ENCODE measurements around the gene SH3BGRL3. TPM values are rescaled to one million over a fixed set of nuclear protein-coding genes. Genes with fewer than 3 reads are reported as not detected.
"Not testable (repeated sequence)": the region's sequence is repeated elsewhere in the genome, so short reads cannot be mapped to it uniquely, and the experiment has no call there.

Gene SH3BGRL3
- total RNA-seq, result 169 TPM
- long read RNA-seq, transcript SH3BGRL3-201 (3 exons, 1,661 nt), result major isoform, 159 of 173 reads
- long read RNA-seq, transcript SH3BGRL3-202 (2 exons, 768 nt), result minor isoform, 8 of 173 reads
- long read RNA-seq, partial matches to known transcripts, result 2 of 173 reads
- long read RNA-seq, other reads (novel, unspliced or antisense), result 4 of 173 reads

DNA sequence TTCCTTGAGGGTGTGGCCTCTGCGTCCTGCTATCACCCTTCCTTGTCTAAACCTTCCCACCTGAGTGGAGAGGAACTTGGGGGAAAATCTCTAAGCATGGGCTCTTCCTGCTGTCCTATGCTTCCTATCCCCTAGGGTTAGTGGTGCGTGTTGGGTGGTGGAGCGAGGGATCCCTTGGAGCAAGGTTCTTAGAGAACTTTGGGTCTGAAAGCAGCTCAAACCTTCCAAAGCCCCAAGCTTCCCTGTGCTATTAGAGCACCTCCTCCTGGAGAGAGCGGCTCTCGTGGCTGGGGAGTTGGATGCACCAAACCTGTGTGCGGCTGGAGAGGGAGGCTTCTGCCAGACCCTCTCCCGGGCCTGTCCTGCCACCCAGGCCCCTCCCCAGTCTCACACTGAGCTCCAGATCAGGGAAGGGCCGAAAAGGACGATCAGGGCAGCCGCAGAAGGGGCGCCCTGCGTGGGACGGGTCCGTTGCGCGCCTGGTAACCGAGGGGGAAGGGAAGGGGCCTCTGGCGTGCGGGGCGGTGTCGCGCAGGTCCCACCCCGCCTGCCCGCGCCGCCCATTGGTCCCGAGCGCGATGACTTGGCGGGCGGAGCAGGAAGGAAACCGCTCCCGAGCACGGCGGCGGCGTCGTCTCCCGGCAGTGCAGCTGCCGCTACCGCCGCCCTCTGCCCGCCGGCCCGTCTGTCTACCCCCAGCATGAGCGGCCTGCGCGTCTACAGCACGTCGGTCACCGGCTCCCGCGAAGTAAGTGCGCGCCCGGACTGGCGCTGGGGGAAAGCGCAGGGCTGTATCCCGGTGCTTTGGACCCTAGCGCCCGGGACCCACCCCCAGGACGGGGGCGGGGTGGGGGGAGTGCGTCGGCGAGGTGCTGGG is at the start of gene SH3BGRL3:
TSS of gene SH3BGRL3 (plus strand) at position 631 of the 877 bp plus-strand sequence. CDS start at position 701, 70 bp downstream.
- peaks cover 65% of the 10 kb centered on the region for H3K4me1 ChIP-seq
- H3K4me3 ChIP-seq, result peak within 1 kb of the TSS; percentile 99

DNA sequence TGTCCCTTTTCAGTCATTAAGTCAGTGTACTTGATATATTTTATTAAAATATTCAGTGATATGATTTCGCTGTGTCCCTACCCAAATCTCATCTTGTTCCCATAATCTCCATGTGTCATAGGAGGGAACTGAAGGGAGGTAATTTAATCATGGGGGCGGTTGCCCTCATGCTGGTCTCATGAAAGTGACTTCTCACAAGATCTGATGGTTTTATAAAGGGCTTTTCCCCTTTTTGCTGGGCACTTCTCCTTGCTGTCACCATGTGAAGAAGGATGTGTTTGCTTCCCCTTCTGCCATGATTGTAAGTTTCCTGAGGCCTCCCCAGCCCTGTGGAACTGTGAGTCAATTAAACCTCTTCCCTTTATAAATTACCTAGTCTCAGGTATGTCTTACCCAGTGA is 49.2 kb upstream of the SH3BGRL3 start:
- DNase-seq; H3K9me3 ChIP-seq; H3K4me3 ChIP-seq; ATAC-seq; H3K4me1 ChIP-seq; intact Hi-C loops (cut with DNase I); H3K27me3 ChIP-seq; H3K27ac ChIP-seq; H3K36me3 ChIP-seq: not testable (repeated sequence)

More for the DNA sequence above, at the start of gene SH3BGRL3:
- TF ChIP-seq, protein P1, sequence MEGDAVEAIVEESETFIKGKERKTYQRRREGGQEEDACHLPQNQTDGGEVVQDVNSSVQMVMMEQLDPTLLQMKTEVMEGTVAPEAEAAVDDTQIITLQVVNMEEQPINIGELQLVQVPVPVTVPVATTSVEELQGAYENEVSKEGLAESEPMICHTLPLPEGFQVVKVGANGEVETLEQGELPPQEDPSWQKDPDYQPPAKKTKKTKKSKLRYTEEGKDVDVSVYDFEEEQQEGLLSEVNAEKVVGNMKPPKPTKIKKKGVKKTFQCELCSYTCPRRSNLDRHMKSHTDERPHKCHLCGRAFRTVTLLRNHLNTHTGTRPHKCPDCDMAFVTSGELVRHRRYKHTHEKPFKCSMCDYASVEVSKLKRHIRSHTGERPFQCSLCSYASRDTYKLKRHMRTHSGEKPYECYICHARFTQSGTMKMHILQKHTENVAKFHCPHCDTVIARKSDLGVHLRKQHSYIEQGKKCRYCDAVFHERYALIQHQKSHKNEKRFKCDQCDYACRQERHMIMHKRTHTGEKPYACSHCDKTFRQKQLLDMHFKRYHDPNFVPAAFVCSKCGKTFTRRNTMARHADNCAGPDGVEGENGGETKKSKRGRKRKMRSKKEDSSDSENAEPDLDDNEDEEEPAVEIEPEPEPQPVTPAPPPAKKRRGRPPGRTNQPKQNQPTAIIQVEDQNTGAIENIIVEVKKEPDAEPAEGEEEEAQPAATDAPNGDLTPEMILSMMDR (IDR thresholded peaks at IDR 0.05), result peak; percentile 42
- Histone ChIP-seq H3K27ac (peak within 1 kb of the TSS; percentile 89), H3K9me3 (no peaks in the 10 kb centered on the region), H3K36me3 (peaks cover 11% of the 10 kb centered on the region), H3K27me3 (no peaks in the 10 kb centered on the region)
- DNase-seq (peak; percentile 95), ATAC-seq (peak; percentile 86)
- intact Hi-C loops (cut with DNase I), result loop anchor here (5.0 kb wide), 1 partner anchor 43 kb away; no protein-coding TSS in a partner anchor

DNA sequence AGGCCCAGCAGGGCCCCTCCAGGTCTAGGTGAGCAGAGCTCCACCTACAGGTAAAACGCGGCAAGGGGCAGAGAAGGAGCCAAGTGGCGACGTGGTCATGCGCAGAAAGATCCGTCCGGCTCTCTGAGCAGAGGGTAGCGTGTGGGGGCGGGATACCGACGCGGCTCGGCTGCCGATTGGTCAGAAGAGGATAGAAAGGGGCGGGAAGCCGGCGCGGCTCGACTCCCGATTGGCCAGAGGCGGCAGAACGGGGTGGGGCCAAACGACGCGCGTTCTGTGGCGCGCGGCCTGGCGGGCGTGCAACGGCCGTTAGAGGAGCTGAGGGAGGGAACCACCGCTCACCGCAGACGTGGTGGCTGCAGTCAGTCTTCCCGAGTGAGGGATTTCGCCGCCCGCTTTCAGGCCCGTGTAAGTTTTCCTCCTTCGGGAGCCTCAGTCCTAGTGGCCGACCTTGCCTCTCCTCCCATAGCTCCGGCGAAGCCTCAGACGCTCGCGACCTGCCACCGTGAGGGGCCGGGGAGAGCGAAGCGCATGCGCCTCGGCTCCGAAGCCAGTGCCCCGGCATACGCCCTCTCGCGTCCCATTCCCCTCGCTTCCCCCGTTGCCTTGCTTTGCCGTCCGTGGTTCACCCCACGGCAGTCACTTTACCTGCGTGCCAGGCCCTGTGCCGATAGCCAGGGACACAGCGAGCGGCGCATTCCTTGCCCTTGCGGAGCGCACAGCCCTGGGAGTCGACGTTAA is 45.8 kb upstream of the SH3BGRL3 start, which contains the start of gene CEP85:
TSS of gene CEP85 (plus strand) at position 298 of the 741 bp plus-strand sequence. CDS start 5,584 bp downstream, outside the sequence.
- peaks cover 8% of the 10 kb centered on the region for H3K4me1 ChIP-seq
- intact Hi-C loops (cut with DNase I), result no loop called here
- peak within 1 kb of the TSS; percentile 76 for H3K4me3 ChIP-seq
- no peaks in the 10 kb centered on the region for H3K9me3 ChIP-seq
- H3K36me3 ChIP-seq, result no peaks in the 10 kb centered on the region
- peak within 1 kb of the TSS; percentile 81 for H3K27ac ChIP-seq
- DNase-seq (peak; percentile 99), ATAC-seq (peak; percentile 99)
- H3K27me3 ChIP-seq, result no peaks in the 10 kb centered on the region
- TF ChIP-seq, protein P1 (IDR thresholded peaks at IDR 0.05), result peak; percentile 75

DNA sequence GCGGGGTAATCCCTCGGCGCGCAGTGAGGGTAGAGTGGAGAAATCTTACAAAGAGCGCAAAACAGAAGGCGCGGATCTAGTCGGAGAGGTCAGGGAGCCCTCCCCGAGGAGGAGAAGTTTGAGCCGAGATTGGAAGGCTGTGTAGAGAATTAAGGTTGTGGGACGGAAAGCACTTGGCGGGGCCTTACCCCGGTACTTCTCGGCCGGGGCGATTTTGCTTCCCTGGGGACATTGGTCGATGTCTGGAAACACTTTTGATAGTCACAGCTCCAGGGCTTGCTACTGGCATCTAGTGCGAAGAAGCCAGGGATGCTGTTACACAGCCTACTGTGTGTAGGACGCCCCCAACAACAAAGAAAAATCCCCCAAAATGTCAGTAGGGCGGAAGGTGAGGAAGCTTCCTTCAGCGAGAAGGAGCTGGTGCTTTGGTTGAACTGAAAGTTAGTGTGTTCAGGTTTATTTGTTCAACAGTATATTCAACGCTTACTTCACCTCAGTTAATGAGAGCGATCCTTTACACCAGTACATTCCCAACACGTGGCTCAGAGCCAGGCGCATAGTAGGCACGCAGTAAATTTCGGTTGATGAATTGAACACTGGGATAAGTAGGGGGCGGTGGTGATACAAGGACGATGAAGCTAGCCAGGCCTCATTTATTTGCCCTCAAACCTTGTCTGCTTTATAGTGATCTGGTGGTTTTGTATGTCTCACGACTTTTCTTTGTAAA is 45.1 kb upstream of the SH3BGRL3 start:
- H3K4me1 ChIP-seq, result peaks cover 8% of the 10 kb centered on the region
- H3K27me3 ChIP-seq, result no peaks in the 10 kb centered on the region
- DNase-seq (no peak), ATAC-seq (no peak)
- TF ChIP-seq, protein P1 (IDR thresholded peaks at IDR 0.05), result no peak
- H3K4me3 ChIP-seq, result peak overlapping the region; percentile 76
- H3K27ac ChIP-seq, result peak overlapping the region; percentile 81
- intact Hi-C loops (cut with DNase I), result no loop called here
- no peaks in the 10 kb centered on the region for H3K9me3 ChIP-seq
- H3K36me3 ChIP-seq, result no peaks in the 10 kb centered on the region

DNA sequence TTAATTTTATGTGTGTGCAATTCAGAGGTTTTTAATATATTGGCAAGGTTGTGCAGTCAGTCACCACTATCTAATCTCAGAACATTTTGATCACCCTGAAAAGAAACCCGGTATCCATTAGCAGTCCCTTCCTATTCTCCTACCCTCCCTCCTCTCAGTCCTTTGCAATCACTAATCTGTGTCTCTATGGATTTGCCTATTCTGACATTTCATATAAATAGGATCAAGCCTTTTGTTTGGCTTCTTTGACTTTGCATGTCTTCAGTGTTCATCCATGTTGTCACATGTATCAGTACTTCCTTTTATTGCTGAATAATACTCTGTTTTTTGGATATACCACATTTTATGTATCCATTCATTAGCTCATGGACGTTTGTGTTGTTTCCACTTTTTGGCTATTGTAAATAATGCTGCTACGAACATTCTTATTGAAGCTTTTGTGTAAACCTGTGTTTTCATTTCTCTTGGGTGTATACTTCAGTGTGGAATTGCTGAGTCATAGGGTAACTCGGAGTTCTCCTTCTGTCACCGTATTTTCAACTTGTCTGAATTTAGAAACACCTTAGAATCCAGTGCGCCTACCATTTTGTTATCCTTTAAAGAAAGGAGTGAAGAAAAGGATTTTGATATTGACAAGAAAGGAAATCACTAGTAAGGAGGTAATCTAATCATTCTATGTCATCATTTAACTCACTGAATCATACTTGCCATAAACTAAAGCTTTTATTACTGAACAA is 42.5 kb upstream of the SH3BGRL3 start:
- Histone ChIP-seq H3K4me3 (no peak overlapping the region), H3K27me3 (no peaks in the 10 kb centered on the region), H3K27ac (no peak overlapping the region), H3K4me1 (peaks cover 8% of the 10 kb centered on the region), H3K9me3 (no peaks in the 10 kb centered on the region), H3K36me3 (peaks cover 5% of the 10 kb centered on the region)
- TF ChIP-seq, protein P1 (IDR thresholded peaks at IDR 0.05), result no peak
- no peak for ATAC-seq
- intact Hi-C loops (cut with DNase I), result no loop called here
- DNase-seq, result no peak

All from upper lobe of right lung (tissue), 1 donor.